ENCODE measurements around the gene UBE2J1.
"Not testable (repeated sequence)": the region's sequence is repeated elsewhere in the genome, so short reads cannot be mapped to it uniquely, and the experiment has no call there.

UBE2J1 gene

DNA sequence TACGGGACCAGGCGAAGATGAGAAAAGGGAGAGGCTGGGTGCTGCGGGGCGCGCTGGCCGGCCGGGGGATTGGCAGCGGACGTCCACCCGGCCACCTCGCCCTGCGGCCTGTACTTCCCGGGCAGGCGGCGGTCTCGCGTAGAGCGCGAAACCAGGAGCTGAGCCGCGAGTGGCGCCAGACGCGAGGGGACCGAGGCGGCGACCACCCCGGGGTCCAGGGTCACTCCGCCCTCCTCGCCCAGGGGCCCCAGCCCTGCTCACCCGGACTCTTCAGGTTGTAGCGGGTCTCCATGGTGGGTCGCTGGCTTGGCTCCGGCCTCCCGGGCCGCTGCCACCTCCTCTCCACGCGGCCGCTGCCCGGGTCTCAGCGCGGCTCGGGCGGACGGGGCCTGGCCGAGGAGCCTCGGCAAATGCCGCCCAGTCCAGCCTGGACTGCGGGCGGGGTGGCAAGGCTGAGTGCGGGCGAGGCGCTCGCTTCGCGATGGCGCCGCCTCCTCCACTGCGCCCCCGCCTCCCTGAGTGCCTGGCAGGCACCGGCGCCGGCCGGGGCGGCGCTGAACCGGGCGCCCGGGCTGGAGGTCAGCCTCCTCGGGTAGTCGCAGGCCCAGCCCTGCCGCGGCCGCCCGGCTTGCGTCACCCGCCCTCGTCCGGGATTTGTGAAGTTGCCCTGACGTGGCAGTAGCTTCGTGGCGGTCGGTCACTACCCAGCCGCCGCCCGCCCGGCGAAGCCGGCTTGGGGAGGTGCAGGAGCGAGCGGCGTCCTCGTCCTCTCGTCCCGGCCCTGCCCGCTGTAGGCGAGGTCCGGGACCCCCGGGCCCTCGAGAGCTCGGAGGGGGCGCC is at the start of gene UBE2J1:
UBE2J1 (minus strand) TSS at position 445 of the 840 bp plus-strand sequence; CDS start at position 292, 153 bp downstream.
- peak; percentile 90 for DNase-seq (ENCODE audit: low spot score)

- peak; percentile 51 for DNase-seq (ENCODE audit: low spot score)
Measured at GRCh38 chr6:89400912-89401399, 48.4 kb upstream of the UBE2J1 start.

DNA sequence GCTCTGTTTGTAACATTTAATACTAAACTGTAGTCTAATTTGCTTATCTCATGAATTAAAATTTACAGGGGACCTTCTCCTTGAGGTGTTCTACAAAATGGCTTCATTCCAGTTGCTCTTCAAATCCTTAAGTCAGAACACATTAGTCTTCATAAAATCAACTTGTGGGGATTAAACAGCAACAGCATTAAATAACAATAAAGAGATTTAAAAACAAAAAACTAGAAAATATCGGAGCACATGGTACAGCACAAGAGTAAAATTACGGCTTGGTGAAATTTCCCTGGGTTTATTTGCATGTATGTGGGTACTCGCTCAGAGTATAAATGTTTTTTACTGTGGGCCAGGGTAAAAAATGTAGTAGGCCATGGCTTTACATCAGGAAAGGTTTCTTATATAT is 47.5 kb upstream of the UBE2J1 start:
- no peak for DNase-seq (ENCODE audit: low spot score)

GRCh38 chr6:89398762-89399525 is 46.4 kb upstream of the UBE2J1 start:
- DNase-seq (ENCODE audit: low spot score) = no peak

DNA sequence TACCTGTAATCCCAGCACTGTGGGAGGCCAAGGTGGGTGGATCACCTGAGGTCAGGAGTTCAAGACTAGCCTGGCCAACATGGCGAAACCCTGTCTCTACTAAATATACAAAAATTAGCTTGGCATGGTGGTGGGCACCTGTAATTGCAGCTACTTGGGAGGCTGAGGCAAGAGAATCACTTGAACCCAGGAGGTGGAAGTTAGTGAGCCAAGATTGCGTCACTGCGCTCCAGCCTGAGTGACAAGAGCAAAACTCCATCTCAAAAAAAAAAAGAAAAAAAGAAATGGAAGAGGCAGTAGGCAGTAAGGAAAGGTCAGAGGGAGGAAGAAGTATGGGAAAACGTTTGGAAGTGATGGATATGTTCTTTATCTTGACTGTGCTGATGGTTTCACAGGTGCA is 45.4 kb upstream of the UBE2J1 start:
- DNase-seq (ENCODE audit: low spot score) = not testable (repeated sequence)

GRCh38 chr6:89393659-89394058 is 41.1 kb upstream of the UBE2J1 start:
- DNase-seq (ENCODE audit: low spot score) = no peak

DNA sequence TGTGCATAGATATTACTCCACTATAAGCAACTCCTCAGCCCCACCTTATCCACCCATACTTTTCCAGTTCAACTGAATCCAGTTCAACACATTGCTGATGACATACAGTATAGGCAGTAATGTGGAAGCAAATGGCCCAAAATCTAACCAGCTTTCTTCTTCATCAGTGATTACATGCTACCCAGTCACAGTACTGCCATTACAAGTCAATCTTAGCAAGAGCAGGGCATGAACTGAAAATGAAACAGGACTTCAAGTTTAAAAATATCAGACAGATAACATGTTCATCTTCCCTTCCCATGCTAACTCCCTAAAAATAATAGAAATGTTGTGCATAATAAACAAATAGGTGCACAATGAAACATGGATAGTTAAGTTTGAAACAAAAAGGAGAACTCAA is 40.3 kb upstream of the UBE2J1 start:
- no peak for DNase-seq (ENCODE audit: low spot score)

- DNase-seq (ENCODE audit: low spot score) = no peak
Measured at GRCh38 chr6:89388846-89389245, 36.3 kb upstream of the UBE2J1 start.

- DNase-seq (ENCODE audit: low spot score) = no peak
Measured at GRCh38 chr6:89387516-89388201, 35.1 kb upstream of the UBE2J1 start.

DNA sequence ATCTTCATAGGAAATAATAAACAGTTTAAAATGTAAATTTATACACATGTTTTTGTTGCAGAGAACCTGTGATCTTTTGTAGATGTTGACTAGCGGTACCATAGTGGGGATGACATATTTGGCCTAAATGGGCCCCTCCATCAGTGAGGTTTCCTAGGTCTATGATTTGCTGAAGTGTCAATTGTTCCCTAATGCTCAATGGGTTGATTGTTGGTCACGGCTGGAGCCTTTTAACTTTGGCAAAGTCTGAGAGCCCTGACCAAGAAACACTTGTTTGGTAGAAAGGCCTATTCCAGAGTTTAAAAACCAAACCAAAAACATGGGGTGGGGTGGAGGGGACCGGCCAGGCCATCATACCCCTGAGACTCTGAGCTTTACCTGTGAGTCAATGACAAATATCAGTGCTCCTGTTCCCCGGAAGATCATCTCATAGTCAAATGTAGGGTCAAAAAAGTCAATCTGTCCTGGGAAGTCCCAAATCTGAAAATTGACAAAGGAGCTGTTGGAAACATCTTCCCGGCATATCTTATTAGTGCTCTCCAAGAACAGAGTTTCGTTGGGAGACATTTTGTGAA is 34.5 kb upstream of the UBE2J1 start:
- DNase-seq (ENCODE audit: low spot score) = no peak

DNA sequence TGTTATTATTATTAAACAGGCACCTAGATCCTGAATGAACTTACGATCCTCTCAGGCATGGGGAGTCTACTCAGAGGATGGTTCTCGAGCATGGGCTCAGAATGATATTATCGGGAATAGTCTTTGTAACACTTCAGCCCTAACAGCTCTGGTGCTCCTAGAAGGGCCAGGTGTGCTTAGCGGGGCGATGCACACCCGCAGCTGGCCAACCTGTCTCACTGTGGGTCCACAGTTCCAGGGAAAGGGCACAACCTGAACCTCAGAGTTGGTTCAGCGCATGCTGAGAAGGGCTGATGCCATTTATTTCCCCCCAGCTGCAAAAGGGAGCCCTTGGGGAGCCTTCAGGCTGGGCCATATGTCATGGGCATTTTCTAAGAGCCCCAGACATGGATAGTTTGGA is 33.3 kb upstream of the UBE2J1 start:
- no peak for DNase-seq (ENCODE audit: low spot score)

- no peak for DNase-seq (ENCODE audit: low spot score)
Measured at GRCh38 chr6:89385156-89385667, 32.7 kb upstream of the UBE2J1 start.

DNA sequence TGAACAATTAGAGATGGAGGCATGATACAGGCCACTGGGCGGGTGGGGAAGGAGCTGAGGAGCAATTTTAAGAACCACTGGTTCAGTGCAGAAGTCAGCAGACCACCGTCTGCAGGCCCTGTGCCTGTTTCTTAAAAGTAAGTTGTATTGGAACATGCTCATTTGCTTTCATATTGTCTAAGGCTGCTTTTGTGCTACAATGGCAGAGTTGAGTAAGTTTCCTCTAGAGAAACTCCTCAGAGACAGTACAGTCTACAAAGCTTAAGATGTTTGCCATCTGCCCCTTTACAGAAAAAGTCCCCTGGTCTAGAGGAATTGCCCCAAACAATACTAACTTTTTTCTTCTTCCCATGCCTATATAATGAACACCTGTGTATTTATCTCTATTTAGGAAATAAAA is 28.5 kb upstream of the UBE2J1 start:
- no peak for DNase-seq (ENCODE audit: low spot score)

DNA sequence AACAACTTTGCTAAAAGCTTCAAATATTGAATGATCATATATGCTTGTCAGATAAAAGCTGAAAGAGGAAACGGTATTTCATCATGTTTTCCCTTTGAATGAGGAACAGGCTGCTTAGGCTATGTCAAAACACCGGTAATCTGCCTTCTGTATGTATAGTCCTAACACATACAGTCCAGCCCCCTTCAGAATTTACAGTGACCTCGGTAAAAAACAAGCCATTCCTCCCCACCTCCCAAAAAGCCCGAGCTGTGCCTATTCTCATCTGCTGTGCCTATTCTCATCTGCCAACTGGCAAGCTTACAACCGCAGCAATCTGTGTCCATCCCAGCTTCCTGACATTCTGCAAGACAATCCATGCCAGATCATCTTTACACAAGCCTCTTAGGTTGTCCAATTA is 26.8 kb upstream of the UBE2J1 start:
- DNase-seq (ENCODE audit: low spot score) = no peak

GRCh38 chr6:89378628-89379027 is 26.1 kb upstream of the UBE2J1 start:
- DNase-seq (ENCODE audit: low spot score) = no peak

- DNase-seq (ENCODE audit: low spot score) = peak; percentile 67
Measured at GRCh38 chr6:89375427-89376267, 23.1 kb upstream of the UBE2J1 start.

- DNase-seq (ENCODE audit: low spot score) = no peak
Measured at GRCh38 chr6:89372506-89372901, 20.0 kb upstream of the UBE2J1 start.

DNA sequence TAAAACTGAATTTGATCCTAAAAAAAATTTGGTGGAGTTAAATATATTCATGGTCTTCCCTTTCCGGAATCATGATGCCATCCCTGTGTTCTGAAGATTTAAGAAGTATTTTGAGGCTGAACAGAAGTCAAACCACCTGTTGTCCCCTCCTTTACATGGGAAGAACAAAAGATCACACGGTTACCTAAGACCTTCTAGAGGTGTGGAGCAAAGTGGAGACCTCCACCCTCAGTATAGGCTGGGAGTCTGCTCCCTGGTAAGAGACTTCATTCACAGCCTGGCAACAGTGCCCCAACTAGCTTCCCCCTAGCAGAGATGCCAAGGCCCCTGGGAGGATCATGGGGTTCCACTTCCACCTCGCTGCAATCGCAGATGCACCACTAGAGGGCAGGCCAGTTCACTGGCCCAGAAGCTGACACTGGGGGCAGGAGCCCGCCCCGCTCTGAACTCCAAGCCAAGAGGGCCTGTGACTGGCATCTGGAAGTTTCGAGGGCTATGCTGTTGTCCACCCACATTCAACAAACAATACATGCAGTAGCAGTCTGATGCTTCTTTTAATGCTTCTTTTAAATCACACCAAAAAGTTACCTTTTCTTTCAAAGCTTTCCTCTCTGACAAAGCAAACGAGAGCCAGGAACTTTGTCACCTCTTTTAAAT is 19.5 kb upstream of the UBE2J1 start:
- peak; percentile 92 for DNase-seq (ENCODE audit: low spot score)

DNA sequence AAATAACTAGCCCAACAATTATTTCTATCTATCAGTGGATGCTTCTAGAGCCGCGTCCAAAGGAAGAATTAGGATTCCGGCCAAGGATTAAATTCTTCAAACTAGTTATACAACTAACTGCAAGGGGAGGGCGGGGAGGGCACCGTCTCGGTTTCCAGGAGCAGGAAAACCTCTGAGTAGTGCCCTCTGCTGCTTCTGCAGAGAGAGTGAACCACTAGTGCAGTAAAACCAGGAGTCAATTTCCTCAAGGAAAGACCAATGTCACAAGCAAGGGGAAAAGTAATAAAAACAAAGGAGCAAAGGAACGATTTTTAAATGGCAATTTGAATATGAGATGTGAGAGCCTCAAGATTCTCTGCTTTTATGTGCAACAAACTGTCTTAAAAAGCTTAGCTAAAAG is 16.5 kb upstream of the UBE2J1 start:
- DNase-seq (ENCODE audit: low spot score) = peak; percentile 33

DNA sequence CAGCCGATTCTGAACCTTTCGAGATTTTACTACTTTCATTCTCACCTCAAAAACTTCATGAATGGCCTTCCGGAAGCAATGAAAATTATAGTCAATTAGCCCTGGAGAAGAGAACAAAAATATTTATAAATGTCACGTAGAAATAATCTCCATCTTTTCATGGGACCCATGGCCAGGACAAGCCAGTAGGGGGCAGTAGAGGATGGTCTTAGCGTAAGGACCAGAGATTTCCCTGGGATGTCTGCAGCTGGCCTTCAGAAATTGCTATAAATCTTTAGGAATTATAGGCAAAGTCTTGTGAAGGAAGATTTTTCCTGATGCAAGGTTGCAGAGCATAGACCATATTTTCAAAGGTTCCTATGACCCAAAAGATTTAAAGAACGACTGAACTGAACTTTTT is 15.6 kb upstream of the UBE2J1 start:
- DNase-seq (ENCODE audit: low spot score) = peak; percentile 77
